GM12878 (cell line): ENCODE data around the gene KMT2B. TPM values are rescaled to one million over a fixed set of nuclear protein-coding genes. Genes with fewer than 3 reads are reported as not detected.

Experiments
- CBX3 ChIP-seq: fragments of 200-600 bp; sonication (generic); IDR thresholded peaks from 2 replicates; pipeline ENCODE4 v1.6.1; 2016; ENCODE audit warnings: low read depth, borderline replicate concordance
- IKZF1 ChIP-seq: fragments of 450-650 bp; conservative IDR thresholded peaks from 2 replicates; pipeline ENCODE4 v1.6.1; 2017; ENCODE audit warnings: antibody characterized with exemption, mild to moderate bottlenecking
- LARP7 ChIP-seq: fragments of 450-650 bp; IDR thresholded peaks from 2 replicates; pipeline ENCODE4 v1.6.1; 2017; ENCODE audit warnings: mild to moderate bottlenecking
- MYC ChIP-seq: IDR thresholded peaks from 2 replicates; pipeline ENCODE4 v1.6.1; 2011; ENCODE audit warnings: mild to moderate bottlenecking, low read length, moderate library complexity, inconsistent platforms; ENCODE audit not compliant: insufficient read depth, insufficient replicate concordance, insufficient read length, severe bottlenecking
- NR2C2 ChIP-seq: IDR thresholded peaks from 2 replicates; pipeline ENCODE4 v1.6.1; 2011; ENCODE audit warnings: borderline replicate concordance, low read depth; ENCODE audit not compliant: control insufficient read depth, insufficient read length
- POLR2AphosphoS5 ChIP-seq: IDR thresholded peaks from 2 replicates; pipeline ENCODE4 v1.6.1; 2011; ENCODE audit warnings: mild to moderate bottlenecking, low read length, inconsistent platforms
- RB1 ChIP-seq: fragments of 450-650 bp; formaldehyde crosslinking; IDR thresholded peaks from 2 replicates; pipeline ENCODE4 v1.6.1; 2017; ENCODE audit warnings: mild to moderate bottlenecking, borderline replicate concordance
- SIN3A ChIP-seq: IDR thresholded peaks from 2 replicates; pipeline ENCODE4 v1.6.1; 2012; ENCODE audit warnings: low read depth, low read length, improper control_type of control experiment
- SPI1 ChIP-seq: IDR thresholded peaks from 2 replicates; pipeline ENCODE4 v1.6.1; 2011; ENCODE audit warnings: low read depth, mild to moderate bottlenecking, low read length, moderate library complexity, borderline replicate concordance; ENCODE audit not compliant: insufficient read depth
- ZNF217 ChIP-seq: fragments of 450-650 bp; IDR thresholded peaks from 2 replicates; pipeline ENCODE4 v1.6.1; 2017; ENCODE audit warnings: antibody characterized with exemption, mild to moderate bottlenecking
- polyA plus RNA-seq, 11 experiments: library from polyadenylated mRNA; depleted of rRNA in 4 of 11; unstranded in 6 of 11; stranded (reverse) in 5 of 11; fragments of >200 nt; fragmentation: Nextera tagmentation in 4 of 11; fragmentation: Illumina TruSeq in 1 of 11; extraction: Ambion mirVana in 4 of 11; extraction: Trizol in 1 of 11; gene quantifications; 1 replicate in 1 of 11; 2 replicates in 10 of 11; pipeline versions ENCODE4 v1.2.1 to v1.2.3, GENCODE V29; 2011 to 2016; ENCODE audit warnings: inconsistent platforms in 2 of 11, missing spikeins in 2 of 11, low read depth in 1 of 11
- total RNA-seq, 4 experiments: library from RNA; depleted of rRNA in 3 of 4; stranded (reverse); fragments of >200 nt in 3 of 4; fragmentation: Illumina TruSeq in 1 of 4; extraction: Trizol in 1 of 4; gene quantifications; 2 replicates each; pipeline versions ENCODE4 v1.2.1 to v1.2.3, GENCODE V29; 2013 to 2021
- TF ChIP-seq, protein P1 (sequence below): fragments of 150-350 bp; IDR thresholded peaks from 2 replicates; pipeline ENCODE4 v1.6.1; 2016; ENCODE audit warnings: low read depth, low read length
- TF ChIP-seq, protein P2 (sequence below): IDR thresholded peaks from 2 replicates; pipeline ENCODE4 v1.6.1; 2011; ENCODE audit warnings: mild to moderate bottlenecking, low read depth, low read length, moderate library complexity; ENCODE audit not compliant: insufficient replicate concordance
- TF ChIP-seq, protein P3 (sequence below): IDR thresholded peaks from 2 replicates; pipeline ENCODE4 v1.6.1; 2011; ENCODE audit warnings: borderline replicate concordance, low read depth, mild to moderate bottlenecking, moderate library complexity, mixed read lengths, low read length; ENCODE audit not compliant: insufficient read depth; ENCODE audit errors: extremely low read length
- TF ChIP-seq, protein P4 (sequence below): fragments of 450-650 bp; IDR thresholded peaks from 2 replicates; pipeline ENCODE4 v1.6.1; 2017; ENCODE audit warnings: mild to moderate bottlenecking, moderate library complexity

The KMT2B gene
- total and polyA plus RNA-seq, 10 of the 15 experiments (the other 5 are each of a cell fraction or from before 2014, with no cell fraction given) = 0.71 to 35.6 (median 6.0) TPM

DNA sequence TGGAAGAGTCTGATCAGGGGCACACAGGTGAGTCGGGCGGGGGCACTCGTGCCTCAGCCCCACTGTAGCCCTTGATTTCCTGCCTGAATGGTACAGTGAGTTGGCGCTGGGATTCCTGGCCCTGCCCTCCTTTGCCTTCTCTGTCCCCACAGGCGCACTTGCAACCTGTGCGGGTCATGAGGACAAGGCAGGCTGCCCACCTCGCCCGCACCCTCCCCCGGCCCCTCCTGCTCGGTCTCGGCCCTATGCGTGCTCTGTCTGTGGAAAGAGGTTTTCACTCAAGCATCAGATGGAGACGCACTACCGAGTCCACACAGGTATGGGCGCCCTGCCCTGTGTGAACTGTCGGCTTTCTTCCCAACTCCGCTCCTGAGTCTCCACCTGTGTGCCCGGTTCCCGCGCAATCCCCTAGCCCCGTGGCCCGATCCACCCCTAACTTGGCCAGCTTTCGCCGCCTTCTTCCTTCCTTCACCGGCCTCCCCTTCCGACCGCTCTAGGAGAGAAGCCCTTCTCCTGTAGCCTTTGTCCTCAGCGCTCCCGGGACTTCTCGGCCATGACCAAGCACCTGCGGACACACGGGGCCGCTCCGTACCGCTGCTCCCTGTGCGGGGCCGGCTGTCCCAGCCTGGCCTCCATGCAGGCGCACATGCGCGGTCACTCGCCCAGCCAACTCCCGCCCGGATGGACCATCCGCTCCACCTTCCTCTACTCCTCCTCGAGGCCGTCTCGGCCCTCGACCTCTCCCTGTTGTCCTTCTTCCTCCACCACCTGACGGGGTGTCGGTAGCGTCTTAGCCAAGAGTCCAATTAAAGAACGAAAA lies 1.6 kb upstream of the KMT2B start (continued):
- TF ChIP-seq, protein P1, sequence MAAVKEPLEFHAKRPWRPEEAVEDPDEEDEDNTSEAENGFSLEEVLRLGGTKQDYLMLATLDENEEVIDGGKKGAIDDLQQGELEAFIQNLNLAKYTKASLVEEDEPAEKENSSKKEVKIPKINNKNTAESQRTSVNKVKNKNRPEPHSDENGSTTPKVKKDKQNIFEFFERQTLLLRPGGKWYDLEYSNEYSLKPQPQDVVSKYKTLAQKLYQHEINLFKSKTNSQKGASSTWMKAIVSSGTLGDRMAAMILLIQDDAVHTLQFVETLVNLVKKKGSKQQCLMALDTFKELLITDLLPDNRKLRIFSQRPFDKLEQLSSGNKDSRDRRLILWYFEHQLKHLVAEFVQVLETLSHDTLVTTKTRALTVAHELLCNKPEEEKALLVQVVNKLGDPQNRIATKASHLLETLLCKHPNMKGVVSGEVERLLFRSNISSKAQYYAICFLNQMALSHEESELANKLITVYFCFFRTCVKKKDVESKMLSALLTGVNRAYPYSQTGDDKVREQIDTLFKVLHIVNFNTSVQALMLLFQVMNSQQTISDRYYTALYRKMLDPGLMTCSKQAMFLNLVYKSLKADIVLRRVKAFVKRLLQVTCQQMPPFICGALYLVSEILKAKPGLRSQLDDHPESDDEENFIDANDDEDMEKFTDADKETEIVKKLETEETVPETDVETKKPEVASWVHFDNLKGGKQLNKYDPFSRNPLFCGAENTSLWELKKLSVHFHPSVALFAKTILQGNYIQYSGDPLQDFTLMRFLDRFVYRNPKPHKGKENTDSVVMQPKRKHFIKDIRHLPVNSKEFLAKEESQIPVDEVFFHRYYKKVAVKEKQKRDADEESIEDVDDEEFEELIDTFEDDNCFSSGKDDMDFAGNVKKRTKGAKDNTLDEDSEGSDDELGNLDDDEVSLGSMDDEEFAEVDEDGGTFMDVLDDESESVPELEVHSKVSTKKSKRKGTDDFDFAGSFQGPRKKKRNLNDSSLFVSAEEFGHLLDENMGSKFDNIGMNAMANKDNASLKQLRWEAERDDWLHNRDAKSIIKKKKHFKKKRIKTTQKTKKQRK = no peak
- 0 out of 2 replicates have a peak, but pooled peaks have one; percentile 10 for TF ChIP-seq POLR2AphosphoS5
- no peak for TF ChIP-seq CBX3
- peak; percentile 34 for TF ChIP-seq MYC
- TF ChIP-seq SIN3A = 0 out of 2 replicates have a peak, but pooled peaks have one; percentile 21
- TF ChIP-seq, protein P2, sequence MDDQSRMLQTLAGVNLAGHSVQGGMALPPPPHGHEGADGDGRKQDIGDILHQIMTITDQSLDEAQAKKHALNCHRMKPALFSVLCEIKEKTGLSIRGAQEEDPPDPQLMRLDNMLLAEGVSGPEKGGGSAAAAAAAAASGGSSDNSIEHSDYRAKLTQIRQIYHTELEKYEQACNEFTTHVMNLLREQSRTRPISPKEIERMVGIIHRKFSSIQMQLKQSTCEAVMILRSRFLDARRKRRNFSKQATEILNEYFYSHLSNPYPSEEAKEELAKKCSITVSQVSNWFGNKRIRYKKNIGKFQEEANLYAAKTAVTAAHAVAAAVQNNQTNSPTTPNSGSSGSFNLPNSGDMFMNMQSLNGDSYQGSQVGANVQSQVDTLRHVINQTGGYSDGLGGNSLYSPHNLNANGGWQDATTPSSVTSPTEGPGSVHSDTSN = no peak
- no peak for TF ChIP-seq SPI1
- TF ChIP-seq ZNF217 = no peak
- TF ChIP-seq LARP7 = peak; percentile 24; the same call in 1 of the 2 replicates
- 0 out of 2 replicates have a peak, but pooled peaks have one; percentile 20 for TF ChIP-seq RB1
- TF ChIP-seq NR2C2 = no peak
- TF ChIP-seq, protein P3, sequence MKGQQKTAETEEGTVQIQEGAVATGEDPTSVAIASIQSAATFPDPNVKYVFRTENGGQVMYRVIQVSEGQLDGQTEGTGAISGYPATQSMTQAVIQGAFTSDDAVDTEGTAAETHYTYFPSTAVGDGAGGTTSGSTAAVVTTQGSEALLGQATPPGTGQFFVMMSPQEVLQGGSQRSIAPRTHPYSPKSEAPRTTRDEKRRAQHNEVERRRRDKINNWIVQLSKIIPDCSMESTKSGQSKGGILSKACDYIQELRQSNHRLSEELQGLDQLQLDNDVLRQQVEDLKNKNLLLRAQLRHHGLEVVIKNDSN = no peak
- no peak for TF ChIP-seq IKZF1
- TF ChIP-seq, protein P4, sequence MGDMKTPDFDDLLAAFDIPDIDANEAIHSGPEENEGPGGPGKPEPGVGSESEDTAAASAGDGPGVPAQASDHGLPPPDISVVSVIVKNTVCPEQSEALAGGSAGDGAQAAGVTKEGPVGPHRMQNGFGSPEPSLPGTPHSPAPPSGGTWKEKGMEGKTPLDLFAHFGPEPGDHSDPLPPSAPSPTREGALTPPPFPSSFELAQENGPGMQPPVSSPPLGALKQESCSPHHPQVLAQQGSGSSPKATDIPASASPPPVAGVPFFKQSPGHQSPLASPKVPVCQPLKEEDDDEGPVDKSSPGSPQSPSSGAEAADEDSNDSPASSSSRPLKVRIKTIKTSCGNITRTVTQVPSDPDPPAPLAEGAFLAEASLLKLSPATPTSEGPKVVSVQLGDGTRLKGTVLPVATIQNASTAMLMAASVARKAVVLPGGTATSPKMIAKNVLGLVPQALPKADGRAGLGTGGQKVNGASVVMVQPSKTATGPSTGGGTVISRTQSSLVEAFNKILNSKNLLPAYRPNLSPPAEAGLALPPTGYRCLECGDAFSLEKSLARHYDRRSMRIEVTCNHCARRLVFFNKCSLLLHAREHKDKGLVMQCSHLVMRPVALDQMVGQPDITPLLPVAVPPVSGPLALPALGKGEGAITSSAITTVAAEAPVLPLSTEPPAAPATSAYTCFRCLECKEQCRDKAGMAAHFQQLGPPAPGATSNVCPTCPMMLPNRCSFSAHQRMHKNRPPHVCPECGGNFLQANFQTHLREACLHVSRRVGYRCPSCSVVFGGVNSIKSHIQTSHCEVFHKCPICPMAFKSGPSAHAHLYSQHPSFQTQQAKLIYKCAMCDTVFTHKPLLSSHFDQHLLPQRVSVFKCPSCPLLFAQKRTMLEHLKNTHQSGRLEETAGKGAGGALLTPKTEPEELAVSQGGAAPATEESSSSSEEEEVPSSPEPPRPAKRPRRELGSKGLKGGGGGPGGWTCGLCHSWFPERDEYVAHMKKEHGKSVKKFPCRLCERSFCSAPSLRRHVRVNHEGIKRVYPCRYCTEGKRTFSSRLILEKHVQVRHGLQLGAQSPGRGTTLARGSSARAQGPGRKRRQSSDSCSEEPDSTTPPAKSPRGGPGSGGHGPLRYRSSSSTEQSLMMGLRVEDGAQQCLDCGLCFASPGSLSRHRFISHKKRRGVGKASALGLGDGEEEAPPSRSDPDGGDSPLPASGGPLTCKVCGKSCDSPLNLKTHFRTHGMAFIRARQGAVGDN = peak; percentile 88
